Measurements from ENCODE around the gene EZH2. TPM values are rescaled to one million over a fixed set of nuclear protein-coding genes. Genes with fewer than 3 reads are reported as not detected.

The EZH2 gene
- total and polyA plus RNA-seq, 2 donors (not counting 3 experiments of a cell fraction or from before 2014, with no cell fraction given) = 16.9 to 33.4 TPM

- intact Hi-C loops (cut with micrococcal nuclease) (no loop called here), dilution Hi-C loops (cut with MboI; ENCODE audit: extremely low pct_ligation_motif_present, low sequenced_read_pairs) (no loop called here)
- peaks cover 6% of the 10 kb centered on the region for H4K20me1 ChIP-seq (replicated peaks; ENCODE audit: control insufficient read depth, extremely low read depth, insufficient read depth, low read length)
- H3K9ac ChIP-seq (replicated peaks; ENCODE audit: extremely low read depth, insufficient read depth, low read length) = no peak overlapping the region
- H3K9me3 ChIP-seq (replicated peaks; ENCODE audit: control insufficient read depth, insufficient read depth, low read length) = no peaks in the 10 kb centered on the region
- peaks cover 98% of the 10 kb centered on the region for H3K79me2 ChIP-seq (ENCODE audit: control insufficient read depth, insufficient read depth, low read length)
- H2AFZ ChIP-seq (ENCODE audit: low read depth, low read length) = no peak overlapping the region
- H3K27me3 ChIP-seq (ENCODE audit: control insufficient read depth in 2 of 2, insufficient read depth in 2 of 2, low read length in 2 of 2) = no peaks in the 10 kb centered on the region
- H3K36me3 ChIP-seq (ENCODE audit: control insufficient read depth in 2 of 2, extremely low read depth in 1 of 2, insufficient read depth in 2 of 2, low read length in 2 of 2) = no peaks in the 10 kb centered on the region
- DNase-seq (ENCODE audit: low read depth, low spot score) = no peak
- ChIA-PET CTCF (interaction anchor here (0.5 kb wide), 1 partner anchor 72 kb away, joined by 3 read pairs; no protein-coding TSS in a partner anchor), POLR2A (no interaction called here)
- no peak for FAIRE-seq
- no peak overlapping the region for H3K4me2 ChIP-seq (ENCODE audit: insufficient read depth, low read length)
- H3K4me3 ChIP-seq (replicated peaks in 1 of 3; ENCODE audit: insufficient read depth in 1 of 3, low read depth in 1 of 3, low read length in 3 of 3) = no peak overlapping the region
- H3K9me1 ChIP-seq (replicated peaks; ENCODE audit: control insufficient read depth, extremely low read depth, insufficient read depth, low read length) = peaks cover 2% of the 10 kb centered on the region
- TF ChIP-seq MYC (IDR thresholded peaks at IDR 0.05; ENCODE audit: low read depth, low read length) (no peak), JUN (IDR thresholded peaks at IDR 0.05; ENCODE audit: borderline replicate concordance, insufficient read depth, insufficient read length, low read depth) (no peak), POLR2AphosphoS5 (IDR thresholded peaks at IDR 0.05; ENCODE audit: insufficient read depth, low read depth, low read length) (no peak), EZH2 (IDR thresholded peaks at IDR 0.05; ENCODE audit: borderline replicate concordance, low read depth, low read length, severe bottlenecking) (no peak), FOS (IDR thresholded peaks at IDR 0.05; ENCODE audit: borderline replicate concordance, insufficient read depth, low read length) (no peak), POLR2A (IDR thresholded peaks at IDR 0.05; ENCODE audit: low read depth, low read length) (no peak), CTCF (IDR thresholded peaks at IDR 0.05; ENCODE audit: extremely low read depth in 1 of 2, insufficient read depth in 1 of 2, low read depth in 1 of 2, low read length in 2 of 2) (no peak), GATA2 (IDR thresholded peaks at IDR 0.05; ENCODE audit: insufficient read depth, insufficient read length, low read depth, low read length) (no peak), MAX (IDR thresholded peaks at IDR 0.05; ENCODE audit: insufficient read depth, insufficient read length) (no peak)
- no peak overlapping the region for H3K27ac ChIP-seq (ENCODE audit: insufficient read depth, low read depth, low read length)
- no TSS peak for BruUV-seq (replicated peaks)
- H3K4me1 ChIP-seq (ENCODE audit: control insufficient read depth, extremely low read depth, insufficient read depth, low read length) = peaks cover 9% of the 10 kb centered on the region
Measured at GRCh38 chr7:148878317-148878716, 5.8 kb downstream of the EZH2 start.
